ENCODE data around the gene SCYL1.

SCYL1 gene

DNA sequence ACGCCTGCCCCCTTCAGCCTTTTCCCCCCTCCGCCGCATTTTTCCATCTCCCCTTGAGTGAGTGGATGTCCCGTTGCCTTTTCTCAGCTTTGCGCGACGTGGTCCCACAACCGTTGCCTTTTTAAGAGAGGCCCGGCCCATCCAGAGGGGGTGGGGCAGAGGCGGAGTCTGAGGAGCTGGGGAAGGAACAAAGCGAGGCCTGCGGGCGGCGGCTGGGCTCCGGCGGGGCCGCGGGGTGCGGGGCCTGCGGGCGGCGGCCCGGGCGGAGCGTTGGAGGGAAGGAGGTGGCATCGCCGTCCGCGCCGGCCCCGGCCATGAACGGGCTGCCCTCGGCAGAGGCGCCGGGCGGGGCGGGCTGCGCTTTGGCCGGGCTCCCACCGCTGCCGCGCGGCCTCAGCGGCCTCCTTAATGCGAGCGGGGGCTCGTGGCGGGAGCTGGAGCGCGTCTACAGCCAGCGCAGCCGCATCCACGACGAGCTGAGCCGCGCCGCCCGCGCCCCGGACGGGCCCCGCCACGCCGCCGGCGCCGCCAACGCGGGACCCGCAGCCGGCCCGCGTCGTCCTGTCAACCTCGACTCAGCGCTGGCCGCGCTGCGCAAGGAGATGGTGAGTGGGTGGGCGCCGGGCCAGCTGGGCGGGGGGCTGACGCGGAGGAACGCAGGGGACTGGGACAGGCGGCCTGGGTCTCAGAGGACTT, 47.6 kb downstream of the SCYL1 start, which contains the start of gene FAM89B:
FAM89B (plus strand) TSS at position 183 of the 696 bp plus-strand sequence; CDS start at position 315, 132 bp downstream.
- peak; percentile 88 for DNase-seq

DNA sequence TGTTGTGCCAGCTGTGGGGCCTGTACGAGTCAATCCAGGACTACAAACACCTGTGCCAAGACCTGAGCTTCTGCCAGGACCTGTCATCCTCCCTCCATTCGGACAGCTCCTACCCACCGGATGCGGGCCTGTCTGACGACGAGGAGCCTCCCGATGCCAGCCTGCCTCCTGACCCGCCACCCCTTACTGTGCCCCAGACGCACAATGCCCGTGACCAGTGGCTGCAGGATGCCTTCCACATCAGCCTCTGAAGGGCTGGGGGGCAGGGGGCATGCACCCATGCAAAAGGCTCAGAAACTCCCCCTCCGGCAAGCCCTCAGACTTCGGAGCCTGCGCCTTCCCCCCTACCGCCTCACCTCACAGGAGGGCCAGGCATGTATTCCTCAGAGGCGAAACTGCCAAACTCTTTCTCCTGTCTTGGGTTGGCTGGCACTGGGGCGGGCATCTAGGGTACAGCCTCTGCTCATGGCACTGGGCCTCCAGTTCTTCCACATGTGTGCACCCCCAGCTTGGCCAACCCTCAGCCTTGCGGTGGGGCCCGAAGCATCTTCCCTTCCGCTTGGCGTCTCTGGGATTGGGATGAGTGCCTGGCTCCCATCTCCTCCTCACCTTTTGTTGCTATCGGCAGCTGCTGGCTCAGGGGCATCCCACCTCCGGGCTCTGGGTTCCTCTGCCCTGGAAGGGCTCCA, 48.7 kb downstream of the SCYL1 start:
- DNase-seq: no peak

DNA sequence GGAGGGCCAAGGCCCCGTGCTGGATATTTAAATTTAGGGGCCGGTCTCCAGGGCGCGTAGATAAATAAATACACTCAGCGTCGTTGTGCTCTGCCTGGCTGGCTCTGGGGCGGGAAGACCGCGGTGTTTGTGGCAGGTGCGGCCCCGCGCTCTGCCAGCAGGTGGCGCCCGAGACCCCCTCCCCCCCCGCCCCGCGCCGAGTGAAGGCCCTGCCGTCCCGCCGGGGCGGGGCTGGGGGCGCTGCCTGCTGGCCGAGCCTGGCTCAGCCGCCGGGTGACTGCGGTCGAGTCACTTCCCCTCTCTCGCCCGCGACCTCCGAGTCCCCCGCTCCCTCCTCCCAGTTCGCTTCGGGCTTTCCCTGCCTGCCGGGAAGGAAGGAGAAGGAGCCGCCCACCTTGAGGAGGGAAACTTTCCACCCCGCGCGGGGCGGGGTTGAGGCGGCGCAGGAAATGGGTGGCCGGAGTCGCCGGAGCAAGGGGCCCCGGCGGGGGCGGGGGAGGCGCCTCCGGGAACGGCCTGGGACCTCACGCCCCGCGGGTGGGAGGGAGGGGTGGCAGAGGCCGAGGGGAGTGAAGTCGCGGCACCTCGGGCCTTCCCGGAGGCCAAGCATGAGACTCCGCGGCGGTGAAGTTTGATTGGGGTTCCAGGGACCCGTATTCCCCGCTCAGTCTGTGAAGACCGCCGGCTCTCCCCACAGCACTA, 49.4 kb downstream of the SCYL1 start:
- DNase-seq: peak; percentile 93

DNA sequence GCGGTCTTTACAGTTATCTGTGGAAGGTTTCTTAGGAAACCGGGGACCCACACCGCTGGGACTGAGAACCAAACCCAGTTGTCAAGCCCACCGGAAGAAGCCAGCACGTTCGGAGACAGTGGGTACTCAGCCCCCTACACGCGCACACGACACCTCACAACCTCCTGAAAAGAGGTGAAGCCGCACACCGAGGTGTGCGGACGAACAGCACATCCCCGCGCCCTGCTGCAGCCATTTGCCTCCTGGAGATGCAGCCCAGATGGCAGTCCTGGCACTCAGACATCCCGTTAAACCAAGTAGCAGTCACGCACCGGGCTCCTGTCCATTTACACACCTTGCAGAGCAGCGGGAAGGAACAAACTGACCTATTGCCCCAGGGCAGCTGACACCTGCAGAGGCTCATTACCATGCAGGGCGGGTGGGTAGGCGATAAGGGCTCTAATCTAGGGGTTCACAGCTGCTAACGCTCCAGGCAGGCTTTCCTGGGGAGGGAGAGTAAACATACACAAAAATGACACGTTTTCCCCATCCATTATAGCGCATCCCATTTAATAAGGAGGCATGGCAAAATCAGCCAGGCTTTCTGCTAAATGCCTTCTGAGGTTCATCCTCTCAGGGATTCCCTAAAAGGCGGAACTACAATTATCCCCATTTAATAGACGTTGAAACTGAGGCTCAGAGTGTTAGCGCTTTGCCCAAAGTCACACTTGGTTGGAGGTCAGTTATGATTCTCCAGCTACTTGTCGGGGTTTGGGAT, 50.1 kb downstream of the SCYL1 start:
- DNase-seq: no peak

DNA sequence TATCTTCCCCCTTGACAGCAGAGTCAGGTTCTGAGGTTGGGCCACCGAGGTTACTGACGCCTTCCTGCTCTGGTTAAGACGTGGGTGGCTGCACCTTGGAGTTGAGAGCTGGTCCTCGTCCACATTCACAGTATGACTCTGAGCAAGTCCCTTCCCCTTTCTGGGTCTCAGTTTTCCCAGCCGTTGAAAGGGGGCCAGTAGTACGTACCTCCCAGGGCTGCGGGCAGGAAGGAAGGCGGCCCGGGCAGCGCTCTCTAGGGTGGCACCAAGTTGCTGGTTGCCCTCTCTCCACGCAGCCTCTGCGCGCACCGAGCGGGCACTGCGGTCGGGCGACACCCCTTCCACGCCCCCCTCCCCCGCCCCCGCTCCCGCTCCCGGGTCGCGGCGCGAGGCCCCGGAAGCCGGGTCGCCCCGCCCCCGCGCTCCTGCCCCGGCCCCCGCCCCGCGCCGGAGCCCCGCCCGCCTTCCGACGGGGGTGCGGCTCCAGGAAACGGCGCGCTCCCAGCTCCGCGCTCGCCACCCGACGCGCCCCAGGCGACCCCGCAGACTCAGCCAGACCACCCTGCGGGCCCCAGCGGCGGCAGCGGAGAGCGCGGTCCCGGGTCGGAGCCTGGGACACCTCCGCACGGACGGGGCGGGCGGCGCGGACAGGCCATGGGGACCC, 50.8 kb downstream of the SCYL1 start, which contains the start of gene EHBP1L1:
EHBP1L1 (plus strand) TSS at position 486 of the 664 bp plus-strand sequence. CDS start 250 bp downstream, outside the sequence.
- DNase-seq: peak; percentile 27

DNA sequence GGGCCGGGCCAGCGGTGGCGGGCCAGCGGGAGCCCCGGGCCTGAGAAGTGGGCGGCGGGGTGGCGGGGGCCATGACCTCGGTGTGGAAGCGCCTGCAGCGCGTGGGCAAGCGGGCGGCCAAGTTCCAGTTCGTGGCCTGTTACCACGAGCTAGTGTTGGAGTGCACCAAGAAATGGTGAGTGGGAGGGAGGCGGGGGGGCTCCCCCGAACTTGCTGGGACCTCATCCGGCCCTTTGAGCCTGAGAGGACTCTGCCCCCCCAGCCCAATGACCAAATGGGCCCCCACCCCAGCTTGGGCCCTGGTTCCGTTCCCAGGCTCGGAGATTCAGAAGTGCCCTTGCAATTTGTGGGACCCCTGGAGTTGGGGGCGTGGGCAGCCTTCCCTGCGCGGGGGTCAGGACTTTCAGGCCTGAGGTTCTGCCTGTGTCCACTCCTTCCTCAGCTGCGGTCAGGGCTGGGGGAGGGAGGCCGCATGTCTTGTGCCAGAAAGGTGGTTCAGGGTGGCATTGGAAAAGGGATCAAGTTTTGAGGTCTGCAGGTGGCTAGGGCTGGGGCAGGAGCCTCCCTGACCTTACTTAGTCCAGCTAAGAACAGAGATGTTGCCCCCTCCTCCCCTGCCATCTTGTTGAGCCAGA, 51.5 kb downstream of the SCYL1 start:
- DNase-seq: no peak

DNA sequence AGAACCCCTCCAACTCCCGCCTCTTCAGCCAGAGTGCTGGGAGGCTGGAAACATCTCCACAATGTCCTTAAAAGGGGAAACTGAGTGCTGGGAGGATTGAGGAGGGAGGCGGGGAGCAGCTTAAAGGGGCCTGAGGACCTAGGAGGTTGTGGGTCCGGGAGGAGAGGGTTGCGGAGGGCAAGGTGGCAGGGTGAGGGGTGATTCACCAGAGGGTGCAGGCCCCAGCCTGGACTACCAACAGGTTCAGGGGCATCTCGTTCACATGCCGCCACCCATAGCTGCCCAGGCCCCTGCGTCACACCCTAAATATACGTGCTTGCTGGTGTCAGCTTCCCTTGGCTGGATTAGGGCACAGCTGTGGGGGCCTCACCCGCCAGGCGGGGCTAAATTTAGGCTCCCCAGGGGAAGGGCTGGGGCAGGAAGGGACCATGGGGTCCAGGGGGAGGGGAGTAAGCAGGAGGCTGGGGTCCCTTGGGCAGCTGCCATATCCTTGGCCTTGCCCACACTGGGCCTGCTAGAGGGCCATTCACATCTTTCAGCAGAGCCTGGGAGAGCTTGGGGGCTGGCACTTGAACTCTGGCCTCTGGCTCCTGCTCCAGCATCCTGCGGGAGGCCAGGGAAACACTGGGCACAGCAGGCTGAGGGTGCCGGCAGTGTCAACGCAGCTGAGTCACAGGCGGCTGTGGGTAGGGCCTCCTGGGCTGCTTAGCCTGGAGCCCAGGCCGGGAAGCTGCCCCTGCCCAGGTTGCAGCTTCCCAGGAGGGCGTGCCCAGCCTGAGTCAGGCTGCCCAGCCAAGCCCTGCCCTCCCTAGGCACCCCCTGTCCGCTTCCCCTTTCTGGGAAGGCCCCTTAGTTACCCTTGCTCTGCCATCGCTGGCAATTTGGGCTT, 52.2 kb downstream of the SCYL1 start:
- peak; percentile 30 for DNase-seq

DNA sequence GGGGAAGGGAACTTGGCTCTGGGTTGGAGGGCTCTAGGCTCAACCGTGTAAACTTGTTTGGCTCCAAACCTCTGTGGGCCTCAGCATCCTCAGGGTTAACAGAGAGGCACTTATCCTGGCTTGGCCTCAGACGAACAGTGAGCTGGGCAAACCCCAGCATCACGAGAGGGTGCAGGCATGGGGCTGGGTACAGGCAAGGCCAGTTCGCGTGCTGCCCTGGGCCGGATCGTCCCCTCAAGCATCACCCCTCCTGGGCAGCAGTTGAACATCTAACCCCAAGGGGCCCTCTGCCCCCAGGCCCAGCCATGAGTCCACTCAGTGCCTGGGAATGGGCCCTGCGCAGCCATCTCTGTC, 52.9 kb downstream of the SCYL1 start:
- no peak for DNase-seq

DNA sequence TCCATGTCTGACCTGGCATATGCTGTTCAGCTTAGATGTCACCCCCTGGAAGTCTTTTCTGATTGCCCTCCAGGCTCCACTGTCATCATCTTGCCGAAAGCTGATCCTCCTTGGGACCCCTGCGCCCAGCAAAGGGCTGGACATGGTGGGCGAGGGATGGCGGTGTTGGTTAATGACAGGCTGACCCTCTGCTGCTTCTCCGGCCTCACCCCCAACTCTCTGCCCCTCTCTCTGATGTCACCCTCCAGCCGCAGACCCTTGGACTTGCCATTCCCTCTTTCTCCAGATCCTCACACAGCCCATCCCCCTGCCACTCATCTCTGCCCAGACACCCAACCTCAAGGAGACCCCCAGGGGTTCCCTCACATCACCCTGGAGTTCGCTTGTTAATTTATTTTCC, 53.3 kb downstream of the SCYL1 start:
- DNase-seq: no peak

DNA sequence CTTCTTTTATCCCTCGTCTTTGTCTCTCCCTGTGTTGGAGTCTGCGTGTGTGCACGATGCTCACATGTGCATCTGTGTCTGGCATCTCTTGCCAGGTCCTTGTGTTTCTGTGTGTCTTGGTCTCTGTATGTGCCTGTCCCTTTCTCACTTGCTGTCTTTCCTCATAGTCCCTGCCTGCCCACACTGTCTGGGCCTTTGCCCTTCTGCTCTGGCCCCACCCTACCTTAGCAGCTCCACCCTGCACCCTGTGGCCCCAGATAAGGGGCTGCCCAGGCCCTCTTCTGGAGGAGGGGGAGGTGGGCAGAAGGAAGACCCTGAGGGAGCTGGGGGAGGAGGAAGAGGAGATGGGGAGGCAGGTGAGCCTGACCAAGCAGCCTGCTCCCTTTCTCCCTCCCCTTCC, 53.8 kb downstream of the SCYL1 start:
- DNase-seq: no peak

DNA sequence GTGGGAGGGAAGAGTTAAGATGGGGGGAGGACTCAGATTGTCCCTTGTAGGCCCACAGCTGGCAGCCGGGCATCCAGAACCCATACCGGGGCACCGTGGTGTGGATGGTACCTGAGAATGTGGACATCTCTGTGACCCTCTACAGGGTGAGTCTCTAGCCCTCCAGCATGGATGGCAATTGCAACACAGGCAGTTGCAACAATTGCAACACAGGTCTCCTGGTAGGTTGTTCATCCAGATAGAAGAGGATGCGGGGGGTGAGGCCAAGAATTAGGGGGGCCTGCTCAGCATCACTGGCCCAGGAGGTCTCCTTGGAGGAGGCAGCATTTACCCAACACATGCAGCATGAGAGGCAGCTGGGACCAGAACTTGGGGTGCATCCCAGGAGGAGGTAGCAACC, 54.4 kb downstream of the SCYL1 start:
- DNase-seq: no peak

DNA sequence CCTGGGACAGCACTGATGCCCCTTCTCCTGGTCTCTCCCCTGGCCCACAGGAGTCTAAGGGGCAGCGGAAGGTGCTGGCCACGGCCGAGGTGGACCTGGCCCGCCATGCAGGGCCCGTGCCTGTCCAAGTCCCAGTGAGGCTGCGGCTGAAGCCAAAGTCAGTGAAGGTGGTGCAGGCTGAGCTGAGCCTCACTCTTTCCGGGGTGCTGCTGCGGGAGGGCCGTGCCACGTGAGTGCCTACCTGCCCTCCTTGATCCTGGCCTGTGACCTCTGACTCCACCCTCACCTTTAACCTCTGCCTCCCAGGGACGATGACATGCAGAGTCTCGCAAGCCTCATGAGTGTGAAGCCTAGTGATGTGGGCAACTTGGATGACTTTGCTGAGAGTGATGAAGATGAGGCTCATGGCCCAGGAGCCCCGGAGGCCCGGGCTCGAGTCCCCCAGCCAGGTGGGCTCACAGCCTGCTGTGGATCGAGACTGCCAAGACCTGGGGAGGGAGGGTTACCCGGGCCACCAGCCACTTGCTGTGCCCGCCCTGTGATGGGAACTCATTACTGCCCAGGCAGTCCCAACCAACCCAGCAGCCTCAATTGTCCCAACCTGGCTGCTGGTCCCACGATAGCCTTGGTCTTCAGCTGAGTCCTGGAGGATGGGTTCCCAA, 55.3 kb downstream of the SCYL1 start:
- DNase-seq: no peak

DNA sequence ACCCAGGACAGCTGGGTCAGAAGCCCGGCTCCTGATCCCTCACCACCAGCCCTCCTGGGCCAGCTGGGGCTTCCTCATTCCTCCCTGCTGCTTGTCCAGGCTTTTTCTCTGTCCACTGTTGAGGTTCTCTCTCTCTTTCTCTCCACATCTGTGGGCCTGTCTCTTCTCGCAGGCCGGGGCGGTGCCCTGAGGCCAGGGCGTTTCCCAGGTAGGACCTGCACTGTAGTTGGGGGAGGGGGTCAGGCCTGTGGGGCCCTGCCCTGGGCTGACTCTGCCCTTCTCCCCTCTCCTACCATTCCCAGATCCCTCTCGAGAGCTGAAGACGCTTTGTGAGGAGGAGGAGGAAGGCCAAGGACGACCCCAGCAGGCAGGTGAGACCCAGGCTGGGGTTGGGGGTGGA, 55.9 kb downstream of the SCYL1 start:
- no peak for DNase-seq

DNA sequence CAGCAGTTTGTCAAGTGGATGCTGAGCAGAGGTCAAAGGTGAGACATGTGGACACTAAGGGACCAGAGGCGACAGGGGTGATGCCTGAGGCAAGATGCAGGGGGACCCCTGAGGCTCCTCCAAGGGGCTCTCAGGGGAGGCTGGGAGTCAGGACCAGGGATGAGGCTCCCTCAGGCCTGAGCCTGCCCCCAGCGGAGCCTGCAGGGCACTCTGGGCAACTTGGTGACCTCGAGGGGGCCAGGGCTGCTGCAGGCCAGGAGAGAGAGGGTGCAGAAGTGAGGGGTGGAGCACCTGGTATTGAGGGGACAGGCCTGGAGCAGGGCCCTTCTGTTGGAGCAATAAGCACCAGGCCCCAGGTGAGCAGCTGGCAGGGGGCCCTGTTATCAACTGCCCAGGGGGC, 57.0 kb downstream of the SCYL1 start:
- no peak for DNase-seq

DNA sequence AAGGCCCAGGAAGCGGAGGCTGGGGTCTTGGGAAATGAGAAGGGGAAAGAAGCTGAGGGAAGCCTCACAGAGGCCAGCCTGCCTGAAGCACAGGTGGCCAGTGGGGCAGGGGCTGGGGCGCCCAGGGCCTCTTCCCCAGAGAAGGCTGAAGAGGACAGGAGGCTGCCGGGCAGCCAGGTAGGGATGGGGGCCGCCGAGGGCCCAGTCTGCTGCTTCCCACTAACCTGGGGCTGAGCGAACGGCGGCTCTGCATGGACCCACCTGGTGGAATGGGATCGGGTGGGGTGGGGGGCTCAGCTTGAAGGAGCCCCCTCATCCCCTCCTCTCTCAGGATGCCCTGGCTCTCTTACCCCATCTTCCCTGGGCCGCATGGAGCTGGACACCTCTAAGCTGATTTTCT, 58.7 kb downstream of the SCYL1 start:
- DNase-seq: no peak

DNA sequence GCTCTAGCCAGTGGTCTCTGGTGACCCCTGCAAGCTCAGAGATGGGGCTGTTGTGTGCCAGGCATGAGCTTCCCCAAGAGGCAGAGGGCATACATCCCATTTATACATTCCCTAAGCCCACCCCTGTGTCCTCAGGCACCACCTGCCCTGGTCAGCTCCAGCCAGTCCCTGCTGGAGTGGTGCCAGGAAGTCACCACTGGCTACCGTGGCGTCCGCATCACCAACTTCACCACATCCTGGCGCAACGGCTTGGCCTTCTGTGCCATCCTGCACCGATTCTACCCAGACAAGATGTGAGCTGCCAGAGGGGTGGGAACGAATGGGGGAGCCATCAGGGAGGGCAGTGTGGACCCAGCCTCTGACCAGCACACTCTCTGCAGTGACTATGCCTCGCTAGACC, 59.2 kb downstream of the SCYL1 start:
- no peak for DNase-seq

DNA sequence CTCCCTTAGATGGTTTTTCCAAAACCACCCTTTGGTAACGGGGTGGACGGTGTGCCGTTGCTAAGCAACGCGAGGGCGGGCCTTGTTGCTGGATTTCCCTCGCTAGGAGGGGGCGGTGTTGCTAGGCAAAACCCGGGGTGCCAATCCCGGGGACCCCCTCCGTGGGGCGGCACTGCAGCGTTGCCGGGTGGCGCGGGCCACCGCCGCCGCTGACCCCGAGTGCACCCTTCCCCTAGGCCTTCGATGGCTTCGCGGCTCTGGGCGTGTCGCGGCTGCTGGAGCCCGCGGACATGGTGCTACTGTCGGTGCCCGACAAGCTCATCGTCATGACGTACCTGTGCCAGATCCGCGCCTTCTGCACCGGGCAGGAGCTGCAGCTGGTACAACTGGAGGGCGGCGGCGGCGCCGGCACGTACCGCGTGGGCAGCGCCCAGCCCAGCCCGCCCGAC, 59.9 kb downstream of the SCYL1 start:
- no peak for DNase-seq

DNA sequence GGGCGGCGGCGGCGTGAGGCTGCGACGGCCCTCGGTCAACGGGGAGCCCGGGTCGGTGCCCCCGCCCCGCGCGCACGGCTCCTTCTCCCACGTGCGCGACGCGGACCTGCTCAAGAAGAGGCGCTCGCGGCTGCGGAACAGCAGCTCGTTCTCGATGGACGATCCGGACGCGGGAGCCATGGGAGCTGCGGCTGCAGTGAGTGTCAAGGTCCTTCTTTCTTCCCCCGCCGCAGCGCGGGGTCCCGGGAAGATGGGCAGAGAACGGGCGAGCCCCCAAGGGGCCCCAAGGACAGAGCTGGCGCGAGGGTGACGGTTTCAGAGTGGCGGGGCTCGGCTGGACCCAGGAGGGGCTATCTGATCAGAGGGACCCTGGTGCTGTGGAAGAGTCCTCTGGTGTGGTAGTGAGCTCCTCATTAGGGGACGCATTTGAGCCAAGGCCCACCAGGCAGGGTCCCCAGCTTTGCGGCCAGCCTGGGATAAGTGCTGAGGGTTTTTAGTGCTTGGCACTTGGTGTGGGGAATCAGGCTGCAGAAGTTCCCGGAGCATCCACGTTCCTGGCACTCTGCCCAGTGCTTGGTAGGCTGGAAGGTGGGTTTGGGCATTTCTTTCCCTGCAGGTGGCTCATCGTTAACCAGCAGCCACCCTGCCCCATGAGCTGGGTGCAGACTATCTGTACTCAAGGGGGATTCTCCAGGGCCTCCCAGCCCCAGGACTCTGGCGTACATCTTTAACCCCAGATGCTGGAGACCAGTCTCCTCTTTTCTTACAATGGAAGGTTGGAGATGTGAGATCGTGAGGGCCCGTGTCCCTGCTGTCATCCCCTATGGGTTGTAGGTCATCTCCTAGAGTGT, 60.7 kb downstream of the SCYL1 start:
- no peak for DNase-seq

DNA sequence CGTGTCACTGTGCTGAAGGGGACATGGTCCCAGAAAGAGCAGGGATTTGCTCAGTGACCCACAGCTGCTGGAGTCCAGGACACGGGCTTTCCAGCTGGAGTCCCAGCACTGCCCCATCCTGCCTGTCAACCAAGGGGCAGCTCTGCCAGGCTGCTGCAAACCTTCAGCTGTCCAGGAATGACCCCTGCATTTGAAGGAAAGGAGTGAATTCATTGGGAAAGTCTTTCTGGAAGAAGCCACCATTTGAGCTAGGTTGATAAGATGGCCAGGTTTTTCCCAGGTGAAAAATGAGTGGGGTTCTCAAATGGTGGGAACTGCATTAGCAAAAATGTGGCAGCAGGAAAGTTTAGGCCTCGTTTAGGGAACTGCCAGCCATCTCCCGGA, 61.4 kb downstream of the SCYL1 start:
- no peak for DNase-seq
